Measurements from ENCODE around the gene LAMB4.
A peak's percentile ranks its signal among the peaks of the same experiment; 100 is the strongest.

Gene LAMB4

GRCh38 chr7:108130261-108130660 lies at the start of gene LAMB4:
LAMB4 (minus strand) TSS chr7:108130361; CDS start chr7:108123164, 7,197 bp downstream.
- no peak for DNase-seq

- peak; percentile 91 for DNase-seq
Measured at GRCh38 chr7:108178398-108178797, 48.2 kb upstream of the LAMB4 start.

- DNase-seq: no peak
Measured at GRCh38 chr7:108171164-108171563, 41.0 kb upstream of the LAMB4 start.

- no peak for DNase-seq
Measured at GRCh38 chr7:108170251-108170650, 40.1 kb upstream of the LAMB4 start.

GRCh38 chr7:108167460-108167859 lies 37.3 kb upstream of the LAMB4 start:
- DNase-seq: no peak

GRCh38 chr7:108166687-108167086 lies 36.5 kb upstream of the LAMB4 start:
- peak; percentile 5 for DNase-seq

GRCh38 chr7:108165723-108166122 lies 35.6 kb upstream of the LAMB4 start:
- DNase-seq: no peak

GRCh38 chr7:108164946-108165345 lies 34.8 kb upstream of the LAMB4 start:
- no peak for DNase-seq

- no peak for DNase-seq
Measured at GRCh38 chr7:108164342-108164741, 34.2 kb upstream of the LAMB4 start.

GRCh38 chr7:108158776-108159175 lies 28.6 kb upstream of the LAMB4 start:
- DNase-seq: no peak

- no peak for DNase-seq
Measured at GRCh38 chr7:108157606-108158335, 27.6 kb upstream of the LAMB4 start.

GRCh38 chr7:108156897-108157605 lies 26.9 kb upstream of the LAMB4 start:
- no peak for DNase-seq

- no peak for DNase-seq
Measured at GRCh38 chr7:108152198-108152597, 22.0 kb upstream of the LAMB4 start.

- no peak for DNase-seq
Measured at GRCh38 chr7:108149908-108150307, 19.7 kb upstream of the LAMB4 start.

- no peak for DNase-seq
Measured at GRCh38 chr7:108149119-108149518, 19.0 kb upstream of the LAMB4 start.

GRCh38 chr7:108147031-108147563 lies 16.9 kb upstream of the LAMB4 start:
- DNase-seq: peak; percentile 92

GRCh38 chr7:108146070-108146842 lies 16.1 kb upstream of the LAMB4 start:
- DNase-seq: peak; percentile 44

- DNase-seq: no peak
Measured at GRCh38 chr7:108145401-108145800, 15.2 kb upstream of the LAMB4 start.

- DNase-seq: no peak
Measured at GRCh38 chr7:108144931-108145330, 14.8 kb upstream of the LAMB4 start.

GRCh38 chr7:108143658-108144420 lies 13.7 kb upstream of the LAMB4 start:
- DNase-seq: no peak

GRCh38 chr7:108142675-108143259 lies 12.6 kb upstream of the LAMB4 start:
- no peak for DNase-seq

GRCh38 chr7:108142180-108142579 lies 12.0 kb upstream of the LAMB4 start:
- no peak for DNase-seq
